ENCODE results near the gene PCDHGB5. TPM values are rescaled to one million over a fixed set of nuclear protein-coding genes. Genes with fewer than 3 reads are reported as not detected.
A peak's percentile ranks its signal among the peaks of the same experiment; 100 is the strongest.
"Not testable (repeated sequence)": the region's sequence is repeated elsewhere in the genome, so short reads cannot be mapped to it uniquely, and the experiment has no call there.

The PCDHGB5 gene
- total RNA-seq (11.4 and 14.4 TPM in 2 replicates), polyA plus RNA-seq (7.9 and 10.1 TPM in 2 replicates), polyA minus RNA-seq (12.0 and 12.3 TPM in 2 replicates), Bru-seq, nascent RNA (percentile 56 among the genes with signal in this experiment), BruChase-seq, experiment 1, labeled RNA remaining after a 6-hour chase (percentile 88 among the genes with signal in this experiment), BruChase-seq, experiment 2, labeled RNA remaining after a 2-hour chase (percentile 74 among the genes with signal in this experiment)
- polyA plus RNA-seq (2011; cell fraction: cytosol; rRNA removed), result 6.3 and 6.8 TPM in 2 replicates
- polyA plus RNA-seq (2011; cell fraction: nucleus; rRNA removed), result 8.9 and 9.0 TPM in 2 replicates
- polyA plus RNA-seq (2012), result 5.9 and 6.4 TPM in 2 replicates
- not detected for polyA minus RNA-seq (2011; cell fraction: cytosol; rRNA and poly(A)+ RNA removed)
- polyA minus RNA-seq (2011; cell fraction: nucleus; rRNA and poly(A)+ RNA removed), result 17.0 and 22.8 TPM in 2 replicates
- long read RNA-seq, full-length matches to known transcripts, result 6 of 6 reads
- long read RNA-seq, partial matches to known transcripts, result 0 of 6 reads
- long read RNA-seq, other reads (novel, unspliced or antisense), result 0 of 6 reads

DNA sequence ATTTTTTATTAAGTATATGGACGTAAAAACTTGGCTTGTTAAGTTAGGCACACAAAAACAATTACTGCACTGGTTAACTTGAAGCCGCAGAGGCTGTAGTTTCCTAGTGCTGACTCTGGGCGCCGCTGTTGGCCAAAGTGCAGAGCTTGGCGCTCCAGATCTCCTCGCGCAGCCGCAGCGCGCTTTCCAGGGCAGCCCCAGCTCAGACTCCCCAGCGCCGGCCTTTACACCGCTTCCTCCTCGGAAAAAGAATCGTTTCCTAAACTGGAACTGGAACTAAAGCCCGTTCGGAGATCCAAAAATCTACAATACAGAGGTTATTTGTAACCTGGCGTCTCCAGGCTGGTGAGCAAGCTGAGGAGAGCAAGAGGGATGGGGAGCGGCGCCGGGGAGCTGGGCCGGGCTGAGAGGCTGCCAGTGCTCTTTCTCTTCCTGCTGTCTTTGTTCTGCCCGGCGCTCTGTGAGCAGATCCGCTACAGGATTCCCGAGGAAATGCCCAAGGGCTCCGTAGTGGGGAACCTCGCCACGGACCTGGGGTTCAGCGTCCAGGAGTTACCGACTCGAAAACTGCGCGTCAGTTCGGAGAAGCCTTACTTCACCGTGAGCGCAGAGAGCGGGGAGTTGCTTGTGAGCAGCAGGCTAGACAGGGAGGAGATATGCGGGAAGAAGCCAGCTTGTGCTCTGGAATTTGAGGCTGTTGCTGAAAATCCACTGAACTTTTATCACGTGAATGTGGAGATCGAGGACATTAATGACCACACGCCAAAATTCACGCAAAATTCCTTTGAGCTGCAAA lies at the start of gene PCDHGB5:
PCDHGB5 (plus strand) TSS at position 192 of the 796 bp plus-strand sequence; CDS start at position 373, 181 bp downstream.
- H4K20me1 ChIP-seq (replicated peaks; ENCODE audit: control insufficient read depth, extremely low read depth, insufficient read depth, low read length); H3K79me2 ChIP-seq (ENCODE audit: control insufficient read depth, insufficient read depth, low read length); dilution Hi-C loops (cut with MboI; ENCODE audit: extremely low pct_ligation_motif_present, low sequenced_read_pairs); H3K27ac ChIP-seq (ENCODE audit: insufficient read depth, low read depth, low read length); H3K9me3 ChIP-seq (replicated peaks; ENCODE audit: control insufficient read depth, insufficient read depth, low read length); H3K9me1 ChIP-seq (replicated peaks; ENCODE audit: control insufficient read depth, extremely low read depth, insufficient read depth, low read length); H3K4me1 ChIP-seq (ENCODE audit: control insufficient read depth, extremely low read depth, insufficient read depth, low read length); H2AFZ ChIP-seq (ENCODE audit: low read depth, low read length); intact Hi-C loops (cut with micrococcal nuclease); H3K36me3 ChIP-seq (ENCODE audit: control insufficient read depth in 2 of 2, extremely low read depth in 1 of 2, insufficient read depth in 2 of 2, low read length in 2 of 2): not testable (repeated sequence)
- Histone ChIP-seq H3K4me2 (ENCODE audit: insufficient read depth, low read length) (peak within 1 kb of the TSS; percentile 5), H3K9ac (replicated peaks; ENCODE audit: extremely low read depth, insufficient read depth, low read length) (peak within 1 kb of the TSS; percentile 6), H3K27me3 (ENCODE audit: control insufficient read depth in 2 of 2, insufficient read depth in 2 of 2, low read length in 2 of 2) (peaks cover 34 to 69% of the 10 kb centered on the region in 2 experiments), H3K4me3 (replicated peaks in 1 of 3; ENCODE audit: insufficient read depth in 1 of 3, low read depth in 1 of 3, low read length in 3 of 3) (peak within 1 kb of the TSS in 1 of 3 experiments; percentile 23)
- TF ChIP-seq, protein P1, sequence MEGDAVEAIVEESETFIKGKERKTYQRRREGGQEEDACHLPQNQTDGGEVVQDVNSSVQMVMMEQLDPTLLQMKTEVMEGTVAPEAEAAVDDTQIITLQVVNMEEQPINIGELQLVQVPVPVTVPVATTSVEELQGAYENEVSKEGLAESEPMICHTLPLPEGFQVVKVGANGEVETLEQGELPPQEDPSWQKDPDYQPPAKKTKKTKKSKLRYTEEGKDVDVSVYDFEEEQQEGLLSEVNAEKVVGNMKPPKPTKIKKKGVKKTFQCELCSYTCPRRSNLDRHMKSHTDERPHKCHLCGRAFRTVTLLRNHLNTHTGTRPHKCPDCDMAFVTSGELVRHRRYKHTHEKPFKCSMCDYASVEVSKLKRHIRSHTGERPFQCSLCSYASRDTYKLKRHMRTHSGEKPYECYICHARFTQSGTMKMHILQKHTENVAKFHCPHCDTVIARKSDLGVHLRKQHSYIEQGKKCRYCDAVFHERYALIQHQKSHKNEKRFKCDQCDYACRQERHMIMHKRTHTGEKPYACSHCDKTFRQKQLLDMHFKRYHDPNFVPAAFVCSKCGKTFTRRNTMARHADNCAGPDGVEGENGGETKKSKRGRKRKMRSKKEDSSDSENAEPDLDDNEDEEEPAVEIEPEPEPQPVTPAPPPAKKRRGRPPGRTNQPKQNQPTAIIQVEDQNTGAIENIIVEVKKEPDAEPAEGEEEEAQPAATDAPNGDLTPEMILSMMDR (IDR thresholded peaks at IDR 0.05; ENCODE audit: extremely low read depth in 1 of 2, insufficient read depth in 1 of 2, low read depth in 1 of 2, low read length in 2 of 2), result peak; percentile 59 to 62
- FAIRE-seq, result peak; percentile 85
- ChIA-PET POLR2A (interaction anchor here (1.5 kb wide), 1 partner anchor 166 kb away, joined by 3 read pairs; no protein-coding TSS in a partner anchor), CTCF (interaction anchor here (0.6 to 3.5 kb wide), 25 partner anchors 8 to 169 kb away, joined by 3 to 45 read pairs (median 9); partner anchors contain the start of genes PCDHGA10, PCDHGA11, PCDHGA12 and PCDHGA2)
- peak; percentile 44 for DNase-seq (ENCODE audit: low read depth, low spot score)
- BruUV-seq (replicated peaks), result TSS peak; percentile 48
